HUES48 (cell line): Measurements from ENCODE around the gene HNRNPAB.

Source experiments
- H3K27ac ChIP-seq: one replicate; pipeline ENCODE4 v1.7.0; 2013; ENCODE audit warnings: low read depth, low read length, inconsistent platforms
- H3K27me3 ChIP-seq: 2 replicates; pipeline ENCODE4 v1.6.1; 2013; ENCODE audit warnings: mild to moderate bottlenecking, low read length; ENCODE audit not compliant: control insufficient read depth, insufficient read depth
- H3K36me3 ChIP-seq: 2 replicates; pipeline ENCODE4 v1.6.1; 2013; ENCODE audit warnings: low read length; ENCODE audit not compliant: control insufficient read depth, insufficient read depth
- H3K4me1 ChIP-seq: 2 replicates; pipeline ENCODE4 v1.6.1; 2013; ENCODE audit warnings: mild to moderate bottlenecking, low read length; ENCODE audit not compliant: control insufficient read depth, insufficient read depth
- H3K4me3 ChIP-seq: 2 replicates; pipeline ENCODE4 v1.5.1; 2013; ENCODE audit warnings: mild to moderate bottlenecking, low read depth, low read length
- H3K9ac ChIP-seq: 2 replicates; pipeline ENCODE4 v1.6.1; 2013; ENCODE audit warnings: mild to moderate bottlenecking, low read depth, low read length, moderate library complexity
- H3K9me3 ChIP-seq: 2 replicates; pipeline ENCODE4 v1.6.1; 2013; ENCODE audit warnings: low read length; ENCODE audit not compliant: control insufficient read depth, insufficient read depth

Gene HNRNPAB

DNA sequence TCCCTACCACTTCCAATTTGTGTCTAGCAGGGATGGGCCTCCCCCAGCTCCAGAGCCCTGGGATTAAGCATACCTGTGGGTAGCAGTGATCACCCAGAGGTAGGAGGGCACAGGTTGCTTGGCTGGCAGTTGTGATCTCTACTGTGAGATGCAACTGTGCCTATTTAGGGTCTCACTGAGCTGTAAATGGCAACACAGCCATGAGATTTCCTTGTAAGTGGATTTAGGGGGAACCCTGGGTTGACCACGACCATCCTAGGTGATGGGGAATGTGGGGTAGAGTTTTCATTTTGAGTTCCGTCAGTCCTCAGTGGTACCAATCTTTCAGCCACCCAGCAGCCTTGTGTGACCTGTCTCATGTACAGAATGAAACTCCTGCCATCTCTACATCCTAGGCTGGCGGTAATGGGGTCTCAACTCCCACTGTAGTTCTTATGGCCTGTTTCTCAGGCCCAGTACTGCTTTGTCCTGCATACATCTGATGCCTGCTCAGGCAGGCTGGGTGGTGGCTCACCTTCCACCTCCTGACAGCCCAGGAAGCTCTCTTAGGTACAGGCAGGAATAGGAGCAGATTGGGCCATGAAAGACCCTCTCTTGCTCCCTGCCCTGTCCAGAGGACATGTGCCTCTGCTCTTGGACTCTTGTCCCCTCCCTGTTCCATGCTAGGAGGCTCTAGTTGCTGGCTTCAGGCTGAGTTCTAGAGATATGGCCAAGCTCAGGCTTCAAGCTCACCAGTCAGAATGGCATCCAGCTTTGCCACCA is 8.1 kb downstream of the HNRNPAB start:
- Histone ChIP-seq H3K9ac (no peak overlapping the region), H3K27ac (peak overlapping the region; percentile 16), H3K4me3 (no peak overlapping the region), H3K27me3 (no peaks in the 10 kb centered on the region), H3K9me3 (no peaks in the 10 kb centered on the region), H3K36me3 (peaks cover 97% of the 10 kb centered on the region), H3K4me1 (peaks cover 8% of the 10 kb centered on the region)

DNA sequence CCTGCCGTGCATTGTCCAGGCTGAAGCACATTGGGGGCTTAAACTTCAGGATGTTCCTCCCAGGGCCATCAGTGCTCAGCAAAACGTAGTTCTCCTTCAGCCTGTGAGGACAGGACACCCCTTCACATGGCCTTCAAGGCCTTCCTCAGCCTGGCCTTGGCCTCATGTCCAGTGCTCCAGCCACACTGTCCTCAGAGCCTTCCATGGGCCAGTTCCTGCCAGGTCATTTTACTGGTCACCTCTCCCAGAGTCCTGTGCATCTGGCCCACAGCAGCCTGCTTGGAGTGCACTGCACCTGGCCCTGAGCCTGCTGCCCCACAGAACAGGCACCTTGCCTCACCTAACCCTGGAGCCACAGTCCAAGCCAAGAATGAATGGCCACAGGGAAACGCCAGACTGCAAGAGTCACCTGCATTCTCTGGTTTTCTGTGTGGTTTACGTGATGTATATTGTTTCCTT is 8.7 kb downstream of the HNRNPAB start:
- Histone ChIP-seq H3K4me1 (peaks cover 8% of the 10 kb centered on the region), H3K27ac (peak overlapping the region; percentile 16), H3K27me3 (no peaks in the 10 kb centered on the region), H3K9ac (no peak overlapping the region), H3K9me3 (no peaks in the 10 kb centered on the region), H3K36me3 (peaks cover 91% of the 10 kb centered on the region), H3K4me3 (no peak overlapping the region)

DNA sequence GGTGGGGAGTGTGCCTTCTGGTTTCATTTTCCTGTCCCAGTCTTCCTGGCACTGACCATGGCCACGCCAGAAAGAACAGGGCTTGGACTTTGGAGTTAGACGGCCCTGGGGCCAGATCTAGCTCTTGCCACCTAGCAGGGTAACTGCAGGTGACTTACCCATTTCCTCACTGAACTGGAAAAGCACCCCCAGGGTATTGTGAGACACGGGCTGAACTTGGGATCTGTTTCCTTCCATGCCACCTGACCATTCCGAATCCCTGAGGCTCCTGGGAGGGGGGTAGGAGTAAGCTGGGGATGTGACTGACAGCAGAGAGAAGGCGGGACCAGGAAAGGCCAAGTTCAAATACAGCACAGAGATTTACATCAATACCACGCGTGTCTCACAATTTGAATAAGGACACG is 9.4 kb downstream of the HNRNPAB start:
- Histone ChIP-seq H3K4me1 (peaks cover 8% of the 10 kb centered on the region), H3K4me3 (no peak overlapping the region), H3K27me3 (no peaks in the 10 kb centered on the region), H3K9ac (no peak overlapping the region), H3K27ac (peak overlapping the region; percentile 46), H3K9me3 (no peaks in the 10 kb centered on the region), H3K36me3 (peaks cover 91% of the 10 kb centered on the region)

DNA sequence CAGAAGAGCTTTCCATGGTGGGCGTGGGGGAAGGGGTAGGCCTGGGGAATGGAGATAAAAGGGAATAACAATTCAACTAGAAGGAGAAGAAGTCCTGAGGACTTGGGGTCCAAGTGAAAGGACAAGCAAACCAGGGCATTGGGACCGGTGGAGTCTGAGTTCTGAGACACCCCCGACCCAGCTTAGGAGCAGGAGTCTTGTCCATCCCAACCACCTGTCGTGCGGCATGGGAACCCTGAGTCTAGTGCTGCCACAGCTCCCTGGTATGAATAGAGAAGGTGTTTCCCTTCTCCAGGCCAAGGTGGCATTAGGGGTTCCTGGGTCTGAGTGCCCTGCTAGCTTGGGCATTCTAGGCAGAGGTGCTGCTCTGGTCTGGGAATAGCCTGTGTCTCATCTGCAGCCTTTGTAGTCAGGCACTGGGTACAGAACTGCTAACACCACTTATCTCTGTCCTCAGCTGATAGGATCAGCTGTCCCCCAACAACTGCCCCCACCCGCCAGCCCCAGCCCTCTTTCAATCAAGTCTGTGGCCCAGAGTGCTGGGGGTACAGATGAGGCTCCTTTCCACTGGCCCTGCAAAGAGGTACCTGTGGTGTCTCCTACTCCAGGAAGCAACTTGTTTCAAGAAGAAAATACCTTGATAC is 9.9 kb downstream of the HNRNPAB start:
- Histone ChIP-seq H3K27me3 (no peaks in the 10 kb centered on the region), H3K9ac (no peak overlapping the region), H3K4me3 (no peak overlapping the region), H3K9me3 (no peaks in the 10 kb centered on the region), H3K36me3 (peaks cover 87% of the 10 kb centered on the region), H3K27ac (no peak overlapping the region), H3K4me1 (peaks cover 8% of the 10 kb centered on the region)

DNA sequence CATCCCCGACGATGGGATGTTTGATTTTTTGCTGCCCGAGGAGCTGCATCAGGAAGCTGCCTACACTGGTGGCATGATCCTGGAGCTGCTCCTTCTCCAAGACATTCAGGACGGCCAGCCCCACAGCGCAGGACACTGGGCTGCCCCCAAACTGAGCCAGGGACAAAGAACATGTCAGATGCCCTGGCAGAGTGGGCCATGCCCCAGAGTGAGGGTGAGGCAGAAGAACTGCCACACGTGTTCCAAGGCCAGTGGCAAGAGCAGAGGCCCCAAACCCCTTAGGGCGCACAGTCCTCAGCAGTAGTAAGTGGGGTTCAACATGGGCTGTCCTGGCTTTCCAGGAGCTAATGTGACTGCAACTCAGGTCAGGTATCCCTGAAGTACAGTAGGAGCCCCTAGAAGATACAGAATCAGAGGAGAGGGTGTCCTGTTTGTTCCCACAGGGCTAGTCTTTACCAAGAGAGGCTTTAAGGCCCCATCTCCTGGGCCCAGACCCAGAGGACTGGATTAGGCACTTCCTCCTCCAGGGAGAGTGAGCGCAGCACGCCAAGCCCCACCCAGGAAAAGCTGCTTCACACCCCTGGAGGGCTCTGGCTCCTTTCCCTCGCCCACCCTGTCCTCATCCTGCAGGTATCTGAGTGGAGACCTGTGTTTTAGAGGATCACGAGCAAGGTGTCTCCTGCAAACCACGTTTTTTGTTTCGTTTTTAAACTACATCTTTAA is 11.1 kb downstream of the HNRNPAB start:
- H3K36me3 ChIP-seq, result peaks cover 77% of the 10 kb centered on the region
- no peak overlapping the region for H3K9ac ChIP-seq

DNA sequence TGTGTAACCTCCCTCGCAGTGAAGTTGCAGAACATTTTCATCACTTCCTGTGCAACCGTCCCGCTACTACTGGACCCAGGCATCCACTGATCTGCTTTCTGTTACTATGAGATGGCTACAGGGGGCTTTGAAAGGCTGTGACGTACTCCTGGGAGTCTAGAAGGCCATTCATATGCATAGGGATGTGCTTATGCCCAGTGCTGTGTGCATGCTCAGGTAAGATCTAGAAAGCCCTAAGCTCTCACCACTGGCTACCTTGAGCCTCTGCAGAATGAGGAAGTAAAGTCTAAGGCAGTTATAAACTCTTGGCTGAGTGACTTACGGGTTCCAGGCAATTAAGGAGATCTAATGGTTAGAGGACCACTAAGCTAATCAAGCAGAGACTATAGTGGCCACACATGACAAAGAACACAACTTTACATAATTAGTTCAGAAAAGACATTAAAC is 11.8 kb downstream of the HNRNPAB start:
- Histone ChIP-seq H3K4me3 (no peak overlapping the region), H3K9ac (no peak overlapping the region), H3K27ac (no peak overlapping the region), H3K9me3 (no peaks in the 10 kb centered on the region), H3K27me3 (no peaks in the 10 kb centered on the region), H3K4me1 (peaks cover 8% of the 10 kb centered on the region), H3K36me3 (peaks cover 77% of the 10 kb centered on the region)

More for the DNA sequence above, 11.1 kb downstream of the HNRNPAB start:
- Histone ChIP-seq H3K27ac (peak overlapping the region; percentile 65), H3K9me3 (no peaks in the 10 kb centered on the region), H3K4me3 (no peak overlapping the region), H3K4me1 (peaks cover 8% of the 10 kb centered on the region), H3K27me3 (no peaks in the 10 kb centered on the region)

DNA sequence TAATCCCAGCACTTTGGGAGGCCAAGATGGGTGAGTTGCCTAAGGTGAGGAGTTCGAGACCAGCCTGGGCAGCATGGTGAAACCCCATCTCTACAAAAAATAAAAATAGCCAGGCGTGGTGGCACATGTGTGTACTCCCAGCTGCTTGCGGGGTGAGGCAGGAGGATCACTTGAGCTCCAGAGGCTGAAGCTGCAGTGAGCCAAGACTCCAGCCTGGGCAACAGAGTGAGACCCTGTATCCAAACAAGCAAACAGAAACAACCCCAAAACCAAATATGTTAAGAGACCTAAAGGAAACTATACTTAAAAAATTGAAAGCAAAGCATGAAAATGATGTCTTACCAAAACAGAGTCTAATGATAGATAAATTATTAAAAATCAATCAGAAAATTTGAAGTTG is 12.4 kb downstream of the HNRNPAB start:
- Histone ChIP-seq H3K4me3 (no peak overlapping the region), H3K27ac (no peak overlapping the region), H3K27me3 (no peaks in the 10 kb centered on the region), H3K9ac (no peak overlapping the region), H3K9me3 (no peaks in the 10 kb centered on the region), H3K36me3 (peaks cover 77% of the 10 kb centered on the region), H3K4me1 (peaks cover 8% of the 10 kb centered on the region)

DNA sequence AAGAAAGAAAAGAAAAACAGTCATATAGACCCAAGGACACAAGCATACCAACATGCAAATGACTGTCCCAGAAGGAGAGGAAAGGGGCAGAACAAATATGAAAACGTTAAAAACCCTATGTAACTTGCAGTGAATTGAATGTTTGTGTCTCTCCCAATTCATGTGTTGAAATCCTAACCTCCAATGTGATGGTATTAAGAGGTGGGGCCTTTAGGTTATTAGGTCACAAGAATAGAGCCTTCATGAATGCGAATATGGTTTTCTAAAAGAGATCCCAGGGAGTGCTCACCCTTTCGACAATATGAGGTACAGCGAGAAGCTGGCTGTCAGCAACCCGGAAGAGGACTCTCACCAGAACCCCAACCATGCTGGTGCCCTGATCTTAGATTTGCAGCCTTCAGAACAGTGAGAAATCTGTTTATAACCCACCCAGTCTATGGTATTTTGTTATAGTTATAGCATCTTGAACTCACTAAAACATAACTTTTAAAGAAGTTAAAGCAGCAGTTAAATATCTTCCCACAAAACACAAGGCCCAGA is 14.0 kb downstream of the HNRNPAB start:
- Histone ChIP-seq H3K27ac (no peak overlapping the region), H3K36me3 (peaks cover 67% of the 10 kb centered on the region), H3K27me3 (no peaks in the 10 kb centered on the region), H3K4me3 (no peak overlapping the region), H3K4me1 (peaks cover 8% of the 10 kb centered on the region), H3K9me3 (no peaks in the 10 kb centered on the region), H3K9ac (no peak overlapping the region)

DNA sequence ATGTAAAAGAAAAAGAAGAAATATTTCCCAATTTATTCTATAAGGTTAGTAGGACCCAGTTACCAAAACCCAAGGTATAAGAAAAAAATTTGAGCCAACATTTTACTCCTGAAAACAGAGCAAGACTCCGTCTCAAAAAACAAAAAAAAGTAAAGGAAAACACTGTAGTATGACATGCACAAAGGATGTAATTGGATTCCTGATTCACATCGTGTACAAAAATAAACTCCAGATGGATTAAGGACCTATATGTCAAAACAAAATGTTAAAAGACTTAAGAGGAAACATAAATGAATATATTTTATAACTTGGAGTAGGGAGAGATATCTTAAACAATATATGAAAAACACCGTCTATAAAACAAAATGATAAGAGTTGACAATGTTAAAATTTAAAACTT is 14.5 kb downstream of the HNRNPAB start:
- no peak overlapping the region for H3K9ac ChIP-seq
- no peak overlapping the region for H3K27ac ChIP-seq
- no peak overlapping the region for H3K4me3 ChIP-seq
- no peaks in the 10 kb centered on the region for H3K27me3 ChIP-seq
- H3K36me3 ChIP-seq, result peaks cover 62% of the 10 kb centered on the region
- no peaks in the 10 kb centered on the region for H3K9me3 ChIP-seq
- H3K4me1 ChIP-seq, result peaks cover 9% of the 10 kb centered on the region

DNA sequence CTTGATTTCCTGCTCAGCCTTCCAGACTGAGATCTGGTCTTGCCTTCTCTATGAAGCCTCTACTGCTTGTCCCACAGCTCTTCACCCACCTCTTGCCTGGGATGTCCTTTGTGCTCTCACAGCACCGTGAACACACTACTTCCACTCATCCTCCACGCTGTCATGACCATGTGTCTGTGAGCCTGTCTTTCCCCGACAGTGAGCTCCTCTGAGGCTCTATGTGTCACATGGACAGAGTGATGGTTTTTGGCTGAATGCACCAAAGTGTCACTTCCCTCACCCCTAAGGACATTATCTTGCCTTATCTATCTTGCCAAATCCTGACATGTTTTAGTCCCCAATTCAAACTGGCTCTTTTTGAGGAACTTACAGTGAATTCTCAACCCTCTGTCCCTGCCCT is 16.9 kb downstream of the HNRNPAB start:
- Histone ChIP-seq H3K27ac (no peak overlapping the region), H3K9ac (no peak overlapping the region), H3K9me3 (no peaks in the 10 kb centered on the region), H3K4me3 (no peak overlapping the region), H3K36me3 (peaks cover 54% of the 10 kb centered on the region), H3K27me3 (no peaks in the 10 kb centered on the region), H3K4me1 (peaks cover 10% of the 10 kb centered on the region)
